H1 (cell line): ENCODE measurements around the gene TUBB4B.
"Not testable (repeated sequence)": the region's sequence is repeated elsewhere in the genome, so short reads cannot be mapped to it uniquely, and the experiment has no call there.

ENCODE experiments used
- BCL11A ChIP-seq, 2 experiments: IDR thresholded peaks; one replicate each; pipeline ENCODE4 v1.6.1; 2011; ENCODE audit warnings: low read depth in 2 of 2, low read length in 2 of 2, mild to moderate bottlenecking in 2 of 2
- CBX5 ChIP-seq: fragments of 300-800, 300-1000 bp; sonication (generic); IDR thresholded peaks from 2 replicates; pipeline ENCODE4 v1.7.1; 2016; ENCODE audit warnings: antibody characterized with exemption, low read length, low read depth
- EZH2 ChIP-seq: fragments of 200-600 bp; sonication (generic); IDR thresholded peaks from 2 replicates; pipeline ENCODE4 v1.7.1; 2012; ENCODE audit warnings: low read depth, mild to moderate bottlenecking, moderate library complexity, low read length, inconsistent platforms; ENCODE audit not compliant: severe bottlenecking
- POLR2A ChIP-seq, 2 experiments: IDR thresholded peaks; 1 replicate in 1 of 2; 2 replicates in 1 of 2; pipeline ENCODE4 v1.6.1; 2011; ENCODE audit warnings: low read depth in 2 of 2, low read length in 2 of 2, mild to moderate bottlenecking in 2 of 2; ENCODE audit errors: control extremely low read depth in 1 of 2
- SUZ12 ChIP-seq: fragments of 200-600 bp; sonication (generic); IDR thresholded peaks from 2 replicates; pipeline ENCODE4 v1.6.1; 2012; ENCODE audit warnings: mild to moderate bottlenecking, inconsistent platforms, low read length, moderate library complexity, mixed read lengths

GRCh38 chr9:137243266-137243625, 2.2 kb downstream of the TUBB4B start:
- not testable (repeated sequence) for TF ChIP-seq CBX5; POLR2A (IDR thresholded peaks at IDR 0.05; ENCODE audit: control extremely low read depth in 1 of 2, low read depth in 2 of 2, low read length in 2 of 2); BCL11A (IDR thresholded peaks at IDR 0.05; ENCODE audit: low read depth in 2 of 2, low read length in 2 of 2); EZH2; SUZ12
